Measurements from ENCODE around the gene MUC4. TPM values are rescaled to one million over a fixed set of nuclear protein-coding genes. Genes with fewer than 3 reads are reported as not detected.

Gene MUC4
- polyA plus RNA-seq, 1 experiment = not detected

DNA sequence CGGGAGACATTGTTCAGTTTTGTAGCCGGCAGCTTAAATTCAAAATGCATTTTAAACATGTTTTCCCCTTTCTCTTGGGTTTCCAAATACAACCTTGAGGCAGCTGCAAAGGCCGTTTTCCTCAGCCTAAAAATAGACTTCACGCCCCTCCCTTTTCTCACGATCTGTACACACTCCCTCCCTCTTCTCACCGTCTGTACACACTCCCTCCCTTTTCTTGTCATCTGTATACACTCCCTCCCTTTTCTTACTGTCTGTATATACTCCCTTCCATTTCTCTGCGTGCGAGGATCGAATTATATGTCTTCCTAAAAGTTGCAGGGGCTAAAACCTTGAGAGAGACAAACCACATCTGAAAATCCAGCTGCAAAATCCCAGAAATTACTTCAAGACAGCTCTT lies 8.9 kb downstream of the MUC4 start:
- Histone ChIP-seq H3K9me3 (ENCODE audit: control insufficient read depth, insufficient read depth, low read length) (no peaks in the 10 kb centered on the region; the same call in 1 of the 2 replicates), H3K27me3 (ENCODE audit: control insufficient read depth, insufficient read depth, low read length) (peaks cover 43% of the 10 kb centered on the region), H3K27ac (ENCODE audit: low read depth, low read length) (no peak overlapping the region), H3K4me3 (ENCODE audit: low read depth, low read length) (no peak overlapping the region)
- ChIA-PET CTCF (interaction anchor here (1.0 to 1.3 kb wide), 3 partner anchors 48 to 61 kb away, joined by 4 to 5 read pairs (median 5); no protein-coding TSS in a partner anchor), POLR2A (no interaction called here)
- no peak for TF ChIP-seq CTCF (IDR thresholded peaks at IDR 0.05; ENCODE audit: low read depth, low read length)
- DNase-seq (ENCODE audit: low read depth, low spot score) = no peak

DNA sequence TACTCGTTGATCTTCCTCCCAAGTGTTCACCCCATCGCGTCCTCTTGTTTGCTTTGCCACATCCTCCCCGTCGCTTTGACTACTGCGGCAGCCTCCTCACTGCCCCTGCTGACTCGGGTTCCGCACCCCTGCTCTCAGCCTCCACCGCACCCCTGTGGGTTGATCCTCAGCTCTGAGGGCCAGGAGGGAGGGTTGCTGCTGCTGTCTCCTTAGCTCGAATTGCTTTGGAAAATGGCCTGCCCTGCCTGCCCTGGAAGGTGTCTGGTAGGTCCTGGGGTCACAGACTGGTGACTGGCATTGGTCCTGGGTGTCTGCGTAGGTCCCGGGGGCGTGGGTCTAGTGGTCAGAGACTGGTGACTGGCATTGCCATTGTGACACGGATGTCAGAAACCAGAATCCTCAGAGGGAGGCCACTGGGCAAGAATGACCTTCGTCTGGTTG lies 9.4 kb downstream of the MUC4 start:
- Histone ChIP-seq H3K27ac (ENCODE audit: low read depth, low read length) (no peak overlapping the region), H3K27me3 (ENCODE audit: control insufficient read depth, insufficient read depth, low read length) (peaks cover 39% of the 10 kb centered on the region), H3K4me3 (ENCODE audit: low read depth, low read length) (no peak overlapping the region), H3K9me3 (ENCODE audit: control insufficient read depth, insufficient read depth, low read length) (no peaks in the 10 kb centered on the region; the same call in 1 of the 2 replicates)
- POLR2A ChIA-PET = no interaction called here
- no peak for TF ChIP-seq CTCF (IDR thresholded peaks at IDR 0.05; ENCODE audit: low read depth, low read length)
- CTCF ChIA-PET = interaction anchor here (1.0 to 1.1 kb wide), 2 partner anchors 48 to 61 kb away, joined by 4 to 5 read pairs; no protein-coding TSS in a partner anchor
- no peak for DNase-seq (ENCODE audit: low read depth, low spot score)

GRCh38 chr3:195801251-195802183 lies 10.2 kb downstream of the MUC4 start:
- no peaks in the 10 kb centered on the region; the same call in 1 of the 2 replicates for H3K9me3 ChIP-seq (ENCODE audit: control insufficient read depth, insufficient read depth, low read length)
- TF ChIP-seq CTCF (IDR thresholded peaks at IDR 0.05; ENCODE audit: low read depth, low read length) = no peak
- no peak overlapping the region for H3K4me3 ChIP-seq (ENCODE audit: low read depth, low read length)
- no peak overlapping the region for H3K27ac ChIP-seq (ENCODE audit: low read depth, low read length)
- CTCF ChIA-PET = no interaction called here
- no peak for DNase-seq (ENCODE audit: low read depth, low spot score)
- POLR2A ChIA-PET = no interaction called here
- peaks cover 38% of the 10 kb centered on the region for H3K27me3 ChIP-seq (ENCODE audit: control insufficient read depth, insufficient read depth, low read length)

- H3K27ac ChIP-seq (ENCODE audit: low read depth, low read length) = no peak overlapping the region
- TF ChIP-seq CTCF (IDR thresholded peaks at IDR 0.05; ENCODE audit: low read depth, low read length) = no peak
- no peaks in the 10 kb centered on the region; the same call in 1 of the 2 replicates for H3K9me3 ChIP-seq (ENCODE audit: control insufficient read depth, insufficient read depth, low read length)
- CTCF ChIA-PET = interaction anchor here (2.4 kb wide), 1 partner anchor 51 kb away, joined by 8 read pairs; no protein-coding TSS in a partner anchor
- no peak for DNase-seq (ENCODE audit: low read depth, low spot score)
- peaks cover 43% of the 10 kb centered on the region for H3K27me3 ChIP-seq (ENCODE audit: control insufficient read depth, insufficient read depth, low read length)
- H3K4me3 ChIP-seq (ENCODE audit: low read depth, low read length) = no peak overlapping the region
- POLR2A ChIA-PET = no interaction called here
Observed at GRCh38 chr3:195800240-195800639, 11.5 kb downstream of the MUC4 start.

- ChIA-PET POLR2A (no interaction called here), CTCF (no interaction called here)
Observed at GRCh38 chr3:195796795-195797194, 14.9 kb downstream of the MUC4 start.

More at GRCh38 chr3:195796795-195797194, 14.9 kb downstream of the MUC4 start:
- peaks cover 25% of the 10 kb centered on the region for H3K27me3 ChIP-seq (ENCODE audit: control insufficient read depth, insufficient read depth, low read length)
- H3K4me3 ChIP-seq (ENCODE audit: low read depth, low read length) = no peak overlapping the region
- no peak for DNase-seq (ENCODE audit: low read depth, low spot score)
- no peak overlapping the region for H3K27ac ChIP-seq (ENCODE audit: low read depth, low read length)
- H3K9me3 ChIP-seq (ENCODE audit: control insufficient read depth, insufficient read depth, low read length) = no peaks in the 10 kb centered on the region; the same call in 1 of the 2 replicates
- no peak for TF ChIP-seq CTCF (IDR thresholded peaks at IDR 0.05; ENCODE audit: low read depth, low read length)
